GM23338 (cell line): Measurements from ENCODE around the gene UGT1A1. TPM values are rescaled to one million over a fixed set of nuclear protein-coding genes. Genes with fewer than 3 reads are reported as not detected.

Experiments used
- ATAC-seq: fragments of 200-7000 bp; cut with Tn5 transposase; 3 replicates; pipeline ENCODE4 v1.9.1; 2020
- DNase-seq: peaks from one replicate; pipeline ENCODE4 v3.0.0-alpha.2; 2015; ENCODE audit warnings: low spot score
- H2AFZ ChIP-seq: fragments of 200-600 bp; sonication (generic); 2 replicates; pipeline ENCODE4 v1.8.0; 2016; ENCODE audit warnings: antibody characterized with exemption, mild to moderate bottlenecking, moderate library complexity
- H3F3A ChIP-seq: fragments of 200-600 bp; sonication (generic); replicated peaks from 2 replicates; pipeline ENCODE4 v1.8.0; 2017; ENCODE audit warnings: antibody characterized with exemption, mixed run types, low read depth
- H3K27ac ChIP-seq: fragments of 200-600 bp; sonication (generic); 2 replicates; pipeline ENCODE4 v1.6.1; 2016; ENCODE audit warnings: low read depth
- H3K27me3 ChIP-seq: fragments of 200-600 bp; sonication (generic); 2 replicates; pipeline ENCODE4 v1.8.0; 2016; ENCODE audit warnings: mild to moderate bottlenecking, mixed run types, moderate library complexity; ENCODE audit not compliant: insufficient read depth
- H3K36me3 ChIP-seq: fragments of 200-600 bp; sonication (generic); 2 replicates; pipeline ENCODE4 v1.8.0; 2016; ENCODE audit warnings: mild to moderate bottlenecking; ENCODE audit not compliant: insufficient read depth
- H3K4me1 ChIP-seq: fragments of 200-600 bp; sonication (generic); 2 replicates; pipeline ENCODE4 v1.8.0; 2016; ENCODE audit warnings: mild to moderate bottlenecking, moderate library complexity; ENCODE audit not compliant: insufficient read depth
- H3K4me2 ChIP-seq: fragments of 200-600 bp; sonication (generic); 2 replicates; pipeline ENCODE4 v1.7.1; 2017; ENCODE audit warnings: mixed run types
- H3K4me3 ChIP-seq: fragments of 200-600 bp; sonication (generic); 2 replicates; pipeline ENCODE4 v1.6.1; 2016; ENCODE audit warnings: mixed run types
- H3K79me2 ChIP-seq: fragments of 200-600 bp; sonication (generic); replicated peaks from 2 replicates; pipeline ENCODE4 v1.8.0; 2017; ENCODE audit warnings: mild to moderate bottlenecking; ENCODE audit not compliant: insufficient read depth
- H3K9me2 ChIP-seq: fragments of 200-600 bp; sonication (generic); 2 replicates; pipeline ENCODE4 v1.8.0; 2017; ENCODE audit not compliant: insufficient read depth
- H4K20me1 ChIP-seq: fragments of 200-600 bp; sonication (generic); replicated peaks from 2 replicates; pipeline ENCODE4 v1.8.0; 2017; ENCODE audit warnings: mild to moderate bottlenecking; ENCODE audit not compliant: insufficient read depth
- H3K27ac Mint-ChIP-seq: 2 replicates; pipeline ENCODE4 v1.8.0; 2020; ENCODE audit warnings: inconsistent platforms, mild to moderate bottlenecking, moderate library complexity, mixed read lengths
- H3K27me3 Mint-ChIP-seq: 3 replicates; pipeline ENCODE4 v1.8.0; 2022; ENCODE audit warnings: low read depth, mild to moderate bottlenecking, moderate library complexity, mixed read lengths, inconsistent platforms; ENCODE audit not compliant: insufficient read depth, poor library complexity
- H3K36me3 Mint-ChIP-seq: 3 replicates; pipeline ENCODE4 v1.8.0; 2021; ENCODE audit warnings: low read depth, mild to moderate bottlenecking, inconsistent platforms, moderate library complexity, mixed read lengths
- H3K4me1 Mint-ChIP-seq: 3 replicates; pipeline ENCODE4 v1.8.0; 2020; ENCODE audit warnings: mild to moderate bottlenecking, inconsistent platforms, mixed read lengths
- H3K4me3 Mint-ChIP-seq: 3 replicates; pipeline ENCODE4 v1.8.0; 2021; ENCODE audit warnings: moderate library complexity, mild to moderate bottlenecking, inconsistent platforms, mixed read lengths
- H3K9me3 Mint-ChIP-seq: 3 replicates; pipeline ENCODE4 v1.8.0; 2020; ENCODE audit warnings: moderate library complexity, mild to moderate bottlenecking, inconsistent platforms, mixed read lengths
- CREB1 ChIP-seq: fragments of 250-450 bp; sonication (Bioruptor Pico); IDR thresholded peaks from 2 replicates; pipeline ENCODE4 v1.5.0; 2020; ENCODE audit warnings: low read depth, mild to moderate bottlenecking, moderate library complexity
- JUNB ChIP-seq: IDR thresholded peaks from one replicate; pipeline ENCODE4 v1.6.1; 2016; ENCODE audit warnings: antibody characterized with exemption; ENCODE audit not compliant: unreplicated experiment
- POLR2AphosphoS5 ChIP-seq: IDR thresholded peaks from 2 replicates; pipeline ENCODE4 v1.6.1; 2016; ENCODE audit warnings: antibody characterized with exemption, low read depth
- STAT1 ChIP-seq: IDR thresholded peaks from one replicate; pipeline ENCODE4 v1.6.1; 2016; ENCODE audit warnings: antibody characterized with exemption; ENCODE audit not compliant: unreplicated experiment
- ZNF331 ChIP-seq: fragments of 250-450 bp; sonication (Bioruptor Pico); IDR thresholded peaks from 2 replicates; pipeline ENCODE4 v1.5.0; 2020; ENCODE audit warnings: low read depth, mild to moderate bottlenecking, moderate library complexity
- polyA plus RNA-seq: library from polyadenylated mRNA; unstranded; fragments of >200 nt; fragmentation: Nextera tagmentation; extraction: Ambion mirVana; gene quantifications from 2 replicates; pipeline ENCODE4 v1.2.1, GENCODE V29; 2016
- total RNA-seq: library from RNA; depleted of rRNA; stranded (reverse); fragments of >200 nt; shearing (Covaris generic); gene quantifications from 2 replicates; pipeline ENCODE4 v1.2.3, GENCODE V29; 2014
- TF ChIP-seq, protein P1 (sequence below), 2 experiments: fragments of 200-600 bp in 1 of 2; sonication (generic) in 1 of 2; conservative IDR thresholded peaks; 2 replicates each; pipeline versions ENCODE4 v1.5.1 to v1.6.1; 2016 to 2017; ENCODE audit warnings: antibody characterized with exemption in 2 of 2, low read depth in 2 of 2, mild to moderate bottlenecking in 2 of 2, moderate library complexity in 1 of 2
- TF ChIP-seq, protein P2 (sequence below): fragments of 250-450 bp; sonication (Bioruptor Pico); IDR thresholded peaks from 2 replicates; pipeline ENCODE4 v1.5.0; 2020; ENCODE audit warnings: mild to moderate bottlenecking, moderate library complexity

UGT1A1 gene
- total and polyA plus RNA-seq, 2 experiments from 2014 or later, result not detected

DNA sequence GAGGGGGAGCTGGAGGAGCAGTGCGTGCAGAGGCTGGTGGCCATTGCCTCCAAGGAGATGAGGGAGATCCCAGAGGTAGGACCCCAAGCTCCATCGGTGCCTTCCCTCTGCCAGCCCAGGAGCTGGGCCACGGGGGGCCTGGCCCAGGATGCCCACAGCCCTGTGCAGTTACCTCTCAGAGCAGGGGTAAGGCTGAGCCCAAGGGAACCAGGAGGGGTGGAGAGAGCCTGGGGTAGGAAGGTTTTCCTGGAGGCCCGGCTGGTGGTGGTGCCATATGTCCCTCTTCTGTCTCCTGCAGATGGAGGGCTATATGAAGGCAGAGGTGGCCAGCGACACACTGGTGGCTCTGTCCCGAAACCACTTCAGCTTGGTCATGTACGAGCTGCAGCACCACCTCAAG lies 29.5 kb downstream of the UGT1A1 start:
- H3K4me3 Mint-ChIP-seq, result no peak overlapping the region

GRCh38 chr2:233791151-233791882 lies 31.2 kb downstream of the UGT1A1 start:
- peaks cover 12% of the 10 kb centered on the region for H3K9me3 Mint-ChIP-seq
- peaks cover 11% of the 10 kb centered on the region for H3K27me3 Mint-ChIP-seq
- H3K4me3 ChIP-seq, result no peak overlapping the region
- no peaks in the 10 kb centered on the region for H3K36me3 ChIP-seq
- no peaks in the 10 kb centered on the region for H3K4me1 ChIP-seq
- no peak overlapping the region for H3K4me2 ChIP-seq
- H4K20me1 ChIP-seq, result no peaks in the 10 kb centered on the region
- H2AFZ ChIP-seq, result no peak overlapping the region
- H3K36me3 Mint-ChIP-seq, result no peaks in the 10 kb centered on the region; the same call in 2 of the 3 replicates
- no peaks in the 10 kb centered on the region; the same call in 2 of the 3 replicates for H3K4me1 Mint-ChIP-seq
- ATAC-seq (no peak), DNase-seq (no peak)
- no peaks in the 10 kb centered on the region for H3F3A ChIP-seq
- H3K9me2 ChIP-seq, result no peaks in the 10 kb centered on the region
- no peaks in the 10 kb centered on the region for H3K79me2 ChIP-seq
- no peak overlapping the region for H3K27ac Mint-ChIP-seq
- no peaks in the 10 kb centered on the region for H3K27me3 ChIP-seq
- no peak overlapping the region for H3K27ac ChIP-seq
- no peak for TF ChIP-seq ZNF331 (CRISPR knock-in tag)
- TF ChIP-seq JUNB, result no peak
- no peak for TF ChIP-seq CREB1 (CRISPR knock-in tag)
- TF ChIP-seq, protein P1, sequence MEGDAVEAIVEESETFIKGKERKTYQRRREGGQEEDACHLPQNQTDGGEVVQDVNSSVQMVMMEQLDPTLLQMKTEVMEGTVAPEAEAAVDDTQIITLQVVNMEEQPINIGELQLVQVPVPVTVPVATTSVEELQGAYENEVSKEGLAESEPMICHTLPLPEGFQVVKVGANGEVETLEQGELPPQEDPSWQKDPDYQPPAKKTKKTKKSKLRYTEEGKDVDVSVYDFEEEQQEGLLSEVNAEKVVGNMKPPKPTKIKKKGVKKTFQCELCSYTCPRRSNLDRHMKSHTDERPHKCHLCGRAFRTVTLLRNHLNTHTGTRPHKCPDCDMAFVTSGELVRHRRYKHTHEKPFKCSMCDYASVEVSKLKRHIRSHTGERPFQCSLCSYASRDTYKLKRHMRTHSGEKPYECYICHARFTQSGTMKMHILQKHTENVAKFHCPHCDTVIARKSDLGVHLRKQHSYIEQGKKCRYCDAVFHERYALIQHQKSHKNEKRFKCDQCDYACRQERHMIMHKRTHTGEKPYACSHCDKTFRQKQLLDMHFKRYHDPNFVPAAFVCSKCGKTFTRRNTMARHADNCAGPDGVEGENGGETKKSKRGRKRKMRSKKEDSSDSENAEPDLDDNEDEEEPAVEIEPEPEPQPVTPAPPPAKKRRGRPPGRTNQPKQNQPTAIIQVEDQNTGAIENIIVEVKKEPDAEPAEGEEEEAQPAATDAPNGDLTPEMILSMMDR (conservative IDR thresholded peaks at IDR 0.05; ENCODE audit: low read depth in 2 of 2), result no peak
- TF ChIP-seq, protein P2, sequence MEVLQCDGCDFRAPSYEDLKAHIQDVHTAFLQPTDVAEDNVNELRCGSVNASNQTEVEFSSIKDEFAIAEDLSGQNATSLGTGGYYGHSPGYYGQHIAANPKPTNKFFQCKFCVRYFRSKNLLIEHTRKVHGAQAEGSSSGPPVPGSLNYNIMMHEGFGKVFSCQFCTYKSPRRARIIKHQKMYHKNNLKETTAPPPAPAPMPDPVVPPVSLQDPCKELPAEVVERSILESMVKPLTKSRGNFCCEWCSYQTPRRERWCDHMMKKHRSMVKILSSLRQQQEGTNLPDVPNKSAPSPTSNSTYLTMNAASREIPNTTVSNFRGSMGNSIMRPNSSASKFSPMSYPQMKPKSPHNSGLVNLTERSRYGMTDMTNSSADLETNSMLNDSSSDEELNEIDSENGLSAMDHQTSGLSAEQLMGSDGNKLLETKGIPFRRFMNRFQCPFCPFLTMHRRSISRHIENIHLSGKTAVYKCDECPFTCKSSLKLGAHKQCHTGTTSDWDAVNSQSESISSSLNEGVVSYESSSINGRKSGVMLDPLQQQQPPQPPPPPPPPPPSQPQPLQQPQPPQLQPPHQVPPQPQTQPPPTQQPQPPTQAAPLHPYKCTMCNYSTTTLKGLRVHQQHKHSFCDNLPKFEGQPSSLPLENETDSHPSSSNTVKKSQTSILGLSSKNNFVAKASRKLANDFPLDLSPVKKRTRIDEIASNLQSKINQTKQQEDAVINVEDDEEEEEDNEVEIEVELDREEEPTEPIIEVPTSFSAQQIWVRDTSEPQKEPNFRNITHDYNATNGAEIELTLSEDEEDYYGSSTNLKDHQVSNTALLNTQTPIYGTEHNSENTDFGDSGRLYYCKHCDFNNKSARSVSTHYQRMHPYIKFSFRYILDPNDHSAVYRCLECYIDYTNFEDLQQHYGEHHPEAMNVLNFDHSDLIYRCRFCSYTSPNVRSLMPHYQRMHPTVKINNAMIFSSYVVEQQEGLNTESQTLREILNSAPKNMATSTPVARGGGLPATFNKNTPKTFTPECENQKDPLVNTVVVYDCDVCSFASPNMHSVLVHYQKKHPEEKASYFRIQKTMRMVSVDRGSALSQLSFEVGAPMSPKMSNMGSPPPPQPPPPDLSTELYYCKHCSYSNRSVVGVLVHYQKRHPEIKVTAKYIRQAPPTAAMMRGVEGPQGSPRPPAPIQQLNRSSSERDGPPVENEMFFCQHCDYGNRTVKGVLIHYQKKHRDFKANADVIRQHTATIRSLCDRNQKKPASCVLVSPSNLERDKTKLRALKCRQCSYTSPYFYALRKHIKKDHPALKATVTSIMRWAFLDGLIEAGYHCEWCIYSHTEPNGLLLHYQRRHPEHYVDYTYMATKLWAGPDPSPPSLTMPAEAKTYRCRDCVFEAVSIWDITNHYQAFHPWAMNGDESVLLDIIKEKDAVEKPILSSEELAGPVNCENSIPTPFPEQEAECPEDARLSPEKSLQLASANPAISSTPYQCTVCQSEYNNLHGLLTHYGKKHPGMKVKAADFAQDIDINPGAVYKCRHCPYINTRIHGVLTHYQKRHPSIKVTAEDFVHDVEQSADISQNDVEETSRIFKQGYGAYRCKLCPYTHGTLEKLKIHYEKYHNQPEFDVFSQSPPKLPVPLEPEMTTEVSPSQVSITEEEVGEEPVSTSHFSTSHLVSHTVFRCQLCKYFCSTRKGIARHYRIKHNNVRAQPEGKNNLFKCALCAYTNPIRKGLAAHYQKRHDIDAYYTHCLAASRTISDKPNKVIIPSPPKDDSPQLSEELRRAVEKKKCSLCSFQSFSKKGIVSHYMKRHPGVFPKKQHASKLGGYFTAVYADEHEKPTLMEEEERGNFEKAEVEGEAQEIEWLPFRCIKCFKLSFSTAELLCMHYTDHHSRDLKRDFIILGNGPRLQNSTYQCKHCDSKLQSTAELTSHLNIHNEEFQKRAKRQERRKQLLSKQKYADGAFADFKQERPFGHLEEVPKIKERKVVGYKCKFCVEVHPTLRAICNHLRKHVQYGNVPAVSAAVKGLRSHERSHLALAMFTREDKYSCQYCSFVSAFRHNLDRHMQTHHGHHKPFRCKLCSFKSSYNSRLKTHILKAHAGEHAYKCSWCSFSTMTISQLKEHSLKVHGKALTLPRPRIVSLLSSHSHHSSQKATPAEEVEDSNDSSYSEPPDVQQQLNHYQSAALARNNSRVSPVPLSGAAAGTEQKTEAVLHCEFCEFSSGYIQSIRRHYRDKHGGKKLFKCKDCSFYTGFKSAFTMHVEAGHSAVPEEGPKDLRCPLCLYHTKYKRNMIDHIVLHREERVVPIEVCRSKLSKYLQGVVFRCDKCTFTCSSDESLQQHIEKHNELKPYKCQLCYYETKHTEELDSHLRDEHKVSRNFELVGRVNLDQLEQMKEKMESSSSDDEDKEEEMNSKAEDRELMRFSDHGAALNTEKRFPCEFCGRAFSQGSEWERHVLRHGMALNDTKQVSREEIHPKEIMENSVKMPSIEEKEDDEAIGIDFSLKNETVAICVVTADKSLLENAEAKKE, result no peak
- no peak for TF ChIP-seq STAT1
- no peak overlapping the region for H3K4me3 Mint-ChIP-seq

More for the DNA sequence above, 29.5 kb downstream of the UGT1A1 start:
- peaks cover 12% of the 10 kb centered on the region; the same call in 2 of the 3 replicates for H3K9me3 Mint-ChIP-seq
- H3K4me1 Mint-ChIP-seq, result no peaks in the 10 kb centered on the region; the same call in 2 of the 3 replicates
- H3K9me2 ChIP-seq, result no peaks in the 10 kb centered on the region
- no peak for ATAC-seq
- no peaks in the 10 kb centered on the region for H3K27me3 ChIP-seq
- no peak overlapping the region for H3K4me3 ChIP-seq
- no peak overlapping the region for H2AFZ ChIP-seq
- no peak overlapping the region for H3K27ac Mint-ChIP-seq
- no peaks in the 10 kb centered on the region for H4K20me1 ChIP-seq
- no peaks in the 10 kb centered on the region for H3K36me3 ChIP-seq
- no peak for TF ChIP-seq POLR2AphosphoS5
- no peaks in the 10 kb centered on the region; the same call in 2 of the 3 replicates for H3K36me3 Mint-ChIP-seq
- no peaks in the 10 kb centered on the region for H3K79me2 ChIP-seq
- no peak for DNase-seq
- peaks cover 11% of the 10 kb centered on the region for H3K27me3 Mint-ChIP-seq
- H3K4me2 ChIP-seq, result no peak overlapping the region
- no peaks in the 10 kb centered on the region for H3F3A ChIP-seq
- no peak overlapping the region for H3K27ac ChIP-seq
- H3K4me1 ChIP-seq, result no peaks in the 10 kb centered on the region
